LNCAP (cell line): ENCODE measurements around the gene CPB2.

ENCODE experiments used
- CTCF ChIP-seq: fragments of 450-650 bp; IDR thresholded peaks from 2 replicates; pipeline ENCODE4 v1.5.1; 2017; ENCODE audit warnings: mild to moderate bottlenecking

The CPB2 gene

DNA sequence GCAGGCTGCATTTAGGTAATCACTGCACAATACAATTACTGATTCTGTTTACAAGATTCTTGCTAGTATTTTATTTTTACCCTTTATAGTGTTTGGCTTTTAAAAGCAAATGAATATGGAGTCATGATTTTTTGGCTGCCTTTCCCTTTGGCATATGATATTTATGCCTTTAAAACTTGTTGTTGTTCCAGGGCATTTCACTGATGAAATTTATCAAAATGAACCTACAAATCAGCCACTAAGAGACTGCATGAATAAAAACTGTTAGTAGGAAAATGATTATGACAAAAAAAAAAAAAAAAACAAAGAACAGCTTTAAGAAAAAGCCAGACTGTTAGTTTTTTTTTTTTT is 2.6 kb downstream of the CPB2 start:
- no peak for TF ChIP-seq CTCF

GRCh38 chr13:46101484-46102254 is 3.2 kb downstream of the CPB2 start:
- TF ChIP-seq CTCF, result no peak

GRCh38 chr13:46101002-46101401 is 3.8 kb downstream of the CPB2 start:
- no peak for TF ChIP-seq CTCF

GRCh38 chr13:46100191-46100815 is 4.5 kb downstream of the CPB2 start:
- no peak for TF ChIP-seq CTCF

GRCh38 chr13:46097663-46098062 is 7.2 kb downstream of the CPB2 start:
- TF ChIP-seq CTCF, result no peak

GRCh38 chr13:46097015-46097414 is 7.8 kb downstream of the CPB2 start:
- TF ChIP-seq CTCF, result no peak

DNA sequence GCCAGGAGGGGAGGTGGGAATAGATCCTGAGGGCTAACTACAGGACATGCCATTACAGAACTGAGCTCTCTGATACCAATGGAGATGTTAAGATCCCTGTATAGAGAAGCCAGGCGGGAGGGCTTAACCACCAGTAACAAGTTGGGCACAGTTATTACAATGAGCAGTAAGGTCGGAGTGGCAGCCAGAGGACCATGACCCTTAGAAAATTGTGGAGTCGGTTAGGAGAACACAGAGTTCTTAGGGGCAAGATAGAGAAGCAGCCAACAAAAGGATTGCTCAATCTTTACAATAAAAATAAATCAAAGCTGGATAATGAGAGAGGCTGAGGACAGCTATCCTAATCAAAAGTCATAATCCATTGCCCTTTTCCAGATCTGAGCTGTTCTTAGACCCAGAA is 10.4 kb downstream of the CPB2 start:
- TF ChIP-seq CTCF, result no peak
